Activated T-cell treated with anti-CD3 and anti-CD28 coated beads for 4 hours (primary cell): ENCODE measurements around the gene B4GALT6.
"Not testable (repeated sequence)": the region's sequence is repeated elsewhere in the genome, so short reads cannot be mapped to it uniquely, and the experiment has no call there.

Source experiments
- DNase-seq: peaks from one replicate; pipeline ENCODE4 v3.0.0-alpha.2; 2020

Gene B4GALT6, protein sequence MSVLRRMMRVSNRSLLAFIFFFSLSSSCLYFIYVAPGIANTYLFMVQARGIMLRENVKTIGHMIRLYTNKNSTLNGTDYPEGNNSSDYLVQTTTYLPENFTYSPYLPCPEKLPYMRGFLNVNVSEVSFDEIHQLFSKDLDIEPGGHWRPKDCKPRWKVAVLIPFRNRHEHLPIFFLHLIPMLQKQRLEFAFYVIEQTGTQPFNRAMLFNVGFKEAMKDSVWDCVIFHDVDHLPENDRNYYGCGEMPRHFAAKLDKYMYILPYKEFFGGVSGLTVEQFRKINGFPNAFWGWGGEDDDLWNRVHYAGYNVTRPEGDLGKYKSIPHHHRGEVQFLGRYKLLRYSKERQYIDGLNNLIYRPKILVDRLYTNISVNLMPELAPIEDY

DNA sequence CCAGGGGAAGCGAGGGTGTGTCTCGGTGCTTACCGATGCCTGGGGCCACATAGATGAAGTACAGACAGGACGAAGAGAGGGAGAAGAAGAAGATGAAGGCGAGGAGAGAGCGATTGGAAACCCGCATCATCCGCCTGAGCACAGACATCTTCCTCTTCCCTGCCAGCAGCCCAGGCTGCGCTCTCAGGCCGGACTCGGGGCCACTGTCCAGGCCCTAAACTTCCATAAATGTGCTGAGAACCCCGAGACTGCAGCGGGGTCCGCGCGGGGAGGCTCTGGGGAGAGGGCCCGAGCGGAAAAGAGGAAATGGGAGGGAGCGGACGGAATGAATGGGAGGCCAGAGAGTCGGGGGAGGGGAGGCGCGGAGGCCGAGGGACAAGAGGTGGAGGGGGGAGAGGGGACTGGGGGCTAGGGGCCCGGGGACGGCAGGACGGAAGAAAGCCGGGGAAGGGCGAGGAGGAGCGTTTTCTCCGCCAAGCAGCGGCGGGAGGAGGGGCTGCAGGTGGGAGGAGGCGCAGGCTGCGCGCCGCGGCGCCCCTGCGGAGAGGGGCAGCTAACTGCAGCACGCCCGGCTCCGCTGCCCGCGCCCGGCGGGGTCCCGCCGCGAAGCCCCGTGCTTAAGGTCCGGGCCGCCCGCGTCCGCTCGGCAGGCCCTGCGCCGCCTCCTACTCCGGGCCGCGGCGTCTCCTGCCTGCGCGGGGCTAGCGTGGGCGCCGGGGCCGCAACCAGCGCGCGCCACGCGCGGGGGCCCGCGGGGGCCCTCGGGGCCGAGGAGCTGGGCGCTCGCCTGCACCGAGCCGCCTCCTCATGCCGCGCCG lies at the start of gene B4GALT6:
Gene B4GALT6 (minus strand): TSS at position 303 of the 818 bp plus-strand sequence. CDS start 155 bp downstream, at position 148.
- no peak for DNase-seq

DNA sequence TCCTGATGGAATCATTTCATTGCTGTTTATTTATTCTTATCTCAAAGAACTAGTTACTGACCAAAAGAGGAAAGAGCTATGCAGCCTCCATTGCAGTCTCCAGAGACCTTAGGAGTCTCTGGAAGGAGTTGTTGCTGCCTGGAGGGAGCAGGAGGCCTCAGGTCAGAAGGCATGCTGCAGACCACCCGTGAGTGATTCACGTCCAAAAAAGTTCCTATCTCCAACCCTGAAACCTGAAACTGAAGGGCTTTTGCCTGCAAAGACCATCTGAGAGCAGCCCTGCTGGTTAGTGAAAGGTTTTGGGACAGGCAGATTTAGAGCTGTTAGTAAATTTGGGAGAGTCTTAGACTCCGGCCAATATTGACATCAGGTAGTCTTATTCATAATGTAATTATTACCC lies 47.2 kb upstream of the B4GALT6 start:
- DNase-seq = no peak

DNA sequence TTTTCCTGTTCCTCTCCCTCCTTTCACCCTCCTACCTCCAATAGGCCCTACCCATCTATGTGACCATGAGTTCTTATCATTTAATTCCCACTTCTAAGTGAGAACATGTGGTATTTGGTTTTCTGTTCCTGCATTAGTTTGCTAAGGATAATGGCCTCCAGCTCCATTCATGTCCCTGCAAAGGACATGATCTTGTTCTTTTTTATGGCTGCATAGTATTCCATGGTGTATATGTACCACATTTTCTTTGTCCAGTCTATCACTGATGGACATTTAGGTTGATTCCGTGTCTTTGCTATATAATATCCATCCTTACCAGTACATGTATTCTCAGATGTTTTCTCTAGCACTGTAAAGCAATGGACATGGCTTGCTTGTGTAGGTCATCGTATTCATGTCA lies 44.8 kb upstream of the B4GALT6 start:
- not testable (repeated sequence) for DNase-seq

DNA sequence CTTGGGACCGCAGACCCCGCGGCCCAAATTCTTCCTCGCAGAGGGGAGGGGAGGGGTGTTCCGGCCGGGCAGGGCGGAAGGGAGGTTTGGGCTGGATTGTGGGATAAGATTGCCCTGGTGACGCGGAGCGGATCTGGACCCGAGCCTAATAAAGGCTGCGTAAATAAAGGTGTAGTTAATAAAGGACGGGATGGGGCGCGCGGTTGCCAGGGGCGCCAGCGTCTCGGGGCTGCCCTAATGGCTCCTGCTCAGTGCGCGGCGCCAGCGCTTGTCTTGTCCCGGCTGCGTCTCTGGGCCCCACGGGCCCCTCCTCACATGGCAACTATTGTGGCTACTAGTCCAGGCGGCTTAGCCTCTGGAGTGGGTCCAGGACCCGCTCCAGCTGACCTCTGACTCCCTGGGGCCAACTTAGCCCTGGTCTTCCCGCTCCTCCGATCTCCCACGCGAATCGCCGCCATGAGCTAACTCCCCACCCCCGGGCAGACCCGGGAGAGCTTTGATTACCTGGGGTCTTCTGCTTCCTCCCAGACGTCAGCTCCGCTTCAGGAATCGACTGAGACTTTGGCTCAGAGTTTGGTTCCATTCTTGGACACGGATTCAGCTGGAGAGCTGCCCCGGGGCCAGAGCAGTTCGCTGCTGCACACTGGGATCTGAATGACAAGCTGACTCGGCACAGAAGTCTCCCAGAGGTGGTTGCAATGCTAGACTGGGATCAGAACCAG lies 39.8 kb upstream of the B4GALT6 start:
- DNase-seq = no peak

DNA sequence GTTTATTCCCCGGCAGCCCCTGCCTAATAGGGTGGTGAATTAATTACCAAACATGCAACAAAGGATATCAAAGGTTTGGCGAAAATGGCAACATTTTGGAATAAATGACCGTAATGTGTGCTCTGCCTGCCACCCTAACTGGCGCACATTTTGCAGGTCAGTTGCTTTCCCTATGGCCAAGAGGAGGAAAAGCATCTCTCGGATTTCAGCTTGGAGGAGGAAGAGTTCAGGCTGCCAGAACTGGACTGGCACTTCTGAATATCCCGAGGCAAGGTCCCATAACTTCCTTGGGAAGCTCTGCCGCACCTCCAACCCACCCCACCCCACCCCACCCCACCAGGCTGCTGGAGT lies 39.2 kb upstream of the B4GALT6 start:
- DNase-seq = no peak

DNA sequence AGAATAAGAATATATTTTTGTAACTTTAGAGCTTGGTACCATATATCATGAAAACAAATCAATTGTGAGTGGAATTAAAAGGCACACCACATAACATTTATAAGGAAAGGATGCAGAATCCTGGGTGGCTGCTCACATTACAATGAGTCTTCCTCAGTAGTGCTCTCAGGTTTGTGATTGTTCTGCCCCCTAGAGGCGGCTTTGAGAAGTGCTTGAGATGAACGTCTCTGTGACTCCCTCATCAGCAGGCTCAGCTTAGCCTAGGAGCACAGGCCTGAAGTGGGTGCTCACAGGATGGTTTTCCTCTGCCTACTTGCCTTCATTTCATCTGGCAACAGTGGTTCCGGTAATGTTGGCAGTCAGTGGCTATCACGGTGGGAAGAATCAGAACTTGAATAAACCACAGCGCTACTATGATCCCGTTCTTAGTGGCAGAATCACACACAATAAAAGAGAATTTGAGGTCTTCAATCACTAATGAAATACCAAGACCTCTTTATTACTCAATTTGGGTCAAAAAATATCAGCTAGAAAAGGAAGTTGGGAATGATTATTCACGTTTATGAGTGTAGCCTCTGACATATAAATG lies 38.1 kb upstream of the B4GALT6 start:
- peak; percentile 60 for DNase-seq

DNA sequence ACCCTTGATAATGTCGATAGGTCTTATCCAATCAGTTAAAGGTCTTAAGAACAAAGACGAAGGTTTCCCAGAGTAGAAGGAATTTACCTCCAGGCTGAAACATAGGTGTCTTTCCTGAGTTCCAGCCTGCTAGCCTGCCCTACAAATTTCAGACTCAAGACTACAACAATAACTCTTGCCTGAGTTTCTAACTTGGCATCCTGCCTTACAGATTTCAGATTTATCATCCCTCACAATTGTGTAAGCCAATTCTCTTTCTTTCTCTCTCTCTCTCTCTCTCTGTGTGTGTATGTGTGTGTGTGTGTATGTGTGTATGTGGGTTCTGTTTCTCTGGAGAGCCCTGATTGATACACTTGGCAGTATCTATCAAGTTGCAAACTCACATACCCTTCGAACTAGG lies 37.2 kb upstream of the B4GALT6 start:
- no peak for DNase-seq

DNA sequence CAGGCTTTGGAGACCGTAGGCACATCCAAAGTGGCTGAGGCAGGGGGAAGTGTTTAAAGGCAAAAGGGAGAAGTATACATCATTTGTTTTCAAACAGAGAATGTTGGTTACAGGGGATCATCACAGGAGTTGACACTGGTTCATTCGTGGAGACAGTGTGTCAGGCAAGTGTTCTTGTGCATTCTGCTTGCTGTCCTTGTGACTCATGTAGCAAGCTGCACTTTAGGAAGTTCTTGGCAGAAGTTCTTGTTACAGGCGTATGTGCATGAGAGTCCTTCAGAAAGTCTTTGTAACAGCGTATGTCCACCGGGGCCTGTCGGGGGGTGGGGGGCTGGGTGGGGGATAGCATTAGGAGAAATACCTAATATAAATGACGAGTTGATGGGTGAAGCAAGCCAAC lies 36.5 kb upstream of the B4GALT6 start:
- no peak for DNase-seq

DNA sequence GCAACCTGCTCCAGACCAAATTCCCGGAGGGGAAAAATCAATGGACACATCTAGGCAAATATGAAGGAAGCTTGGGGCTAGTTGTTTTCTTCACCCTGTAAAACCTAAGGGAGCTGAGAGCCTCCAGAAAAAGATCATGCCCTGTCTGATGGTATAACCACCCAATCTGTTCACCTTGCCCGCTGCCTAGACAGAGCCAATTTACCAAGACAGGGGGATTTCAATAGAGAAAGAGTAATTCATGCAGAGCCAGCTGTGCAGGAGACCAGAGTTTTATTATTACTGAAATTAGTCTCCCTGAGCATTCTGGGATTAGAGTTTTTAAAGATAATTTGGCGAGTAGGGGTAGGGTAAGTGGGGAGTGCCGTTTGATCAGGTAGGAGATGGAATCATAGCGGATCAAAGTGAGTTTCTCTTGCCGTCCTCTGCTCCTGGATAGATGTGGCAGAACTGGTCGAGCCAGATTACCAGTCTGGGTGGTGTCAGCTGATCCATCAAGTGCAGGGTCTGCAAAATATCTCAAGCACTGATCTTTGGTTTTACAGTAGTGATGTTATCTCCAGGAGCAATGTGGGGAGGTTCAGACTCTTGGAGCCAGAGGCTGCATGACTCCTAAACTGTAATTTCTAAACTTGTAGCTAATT lies 35.1 kb upstream of the B4GALT6 start:
- DNase-seq = no peak

DNA sequence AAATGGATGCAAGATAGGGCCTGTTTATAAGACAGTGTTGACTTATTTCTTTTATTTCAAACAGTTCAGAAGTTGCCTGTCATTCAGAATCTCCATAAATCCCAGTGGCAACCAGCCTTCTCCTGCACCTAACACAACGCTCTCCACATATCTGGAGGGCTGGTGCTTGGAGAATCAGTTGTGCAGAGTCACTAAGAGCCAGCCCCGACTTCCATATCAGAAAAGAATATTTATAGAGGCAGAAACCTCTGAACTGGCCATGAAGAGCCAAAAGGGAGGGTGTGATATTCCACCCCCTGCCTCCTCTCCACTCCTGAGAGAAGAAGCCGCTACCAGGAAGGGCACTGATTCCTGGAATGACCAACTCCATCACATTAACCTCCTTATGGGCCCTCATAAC lies 34.0 kb upstream of the B4GALT6 start:
- no peak for DNase-seq

DNA sequence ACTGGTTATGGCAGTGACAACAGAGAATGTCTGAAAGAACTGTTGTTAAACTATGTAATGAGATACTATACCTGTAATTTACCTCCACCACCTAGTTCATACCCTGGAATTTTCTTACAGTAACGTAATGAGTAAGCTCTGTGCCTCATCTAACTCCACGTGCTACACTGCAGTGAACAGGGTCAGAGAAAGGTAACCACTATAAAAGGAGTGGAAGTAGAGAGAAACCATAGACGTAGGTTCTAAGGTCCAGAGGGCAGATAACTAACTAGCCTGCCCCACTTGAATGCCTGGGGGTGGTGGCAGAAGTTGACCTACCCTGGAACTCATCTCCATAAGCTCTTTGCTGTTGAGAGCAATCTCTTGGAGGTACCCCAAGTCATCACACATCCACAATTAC lies 32.0 kb upstream of the B4GALT6 start:
- no peak for DNase-seq

DNA sequence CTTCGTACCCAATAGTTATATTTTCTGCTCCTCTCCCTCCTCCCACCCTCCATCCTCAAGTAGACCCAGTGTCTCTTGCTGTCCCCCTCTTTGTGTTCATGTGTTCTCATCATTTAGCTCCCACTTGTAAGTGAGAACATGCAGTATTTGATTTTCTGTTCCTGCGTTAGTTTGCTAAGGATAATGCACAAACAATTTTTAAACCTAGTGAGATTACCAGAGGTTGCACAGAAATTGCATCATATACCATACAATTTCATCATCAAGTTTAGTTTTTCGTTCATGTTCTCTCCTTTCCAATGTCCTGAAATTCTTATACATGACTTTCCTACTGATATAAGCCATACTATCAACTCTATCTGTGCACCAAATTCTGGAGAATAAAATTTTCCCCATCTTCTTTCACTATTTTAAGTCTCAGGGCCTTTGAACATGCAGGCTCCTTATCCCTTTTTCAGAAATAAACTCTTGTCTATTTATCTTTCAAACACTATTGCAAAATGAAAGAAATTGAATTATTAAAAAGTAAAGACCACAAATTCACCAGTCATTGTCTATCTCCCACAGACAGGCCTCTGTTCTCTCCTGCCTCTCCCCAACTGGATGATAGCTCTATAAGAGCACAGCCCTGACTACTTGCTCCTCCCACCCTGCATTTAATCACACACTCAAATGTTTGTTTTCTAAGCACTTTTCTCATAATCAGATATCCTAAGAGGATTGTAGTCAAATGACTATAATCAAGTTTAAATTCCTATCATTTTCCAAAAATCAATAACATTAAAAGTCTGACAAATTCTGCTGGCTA lies 27.2 kb upstream of the B4GALT6 start:
- DNase-seq = no peak

DNA sequence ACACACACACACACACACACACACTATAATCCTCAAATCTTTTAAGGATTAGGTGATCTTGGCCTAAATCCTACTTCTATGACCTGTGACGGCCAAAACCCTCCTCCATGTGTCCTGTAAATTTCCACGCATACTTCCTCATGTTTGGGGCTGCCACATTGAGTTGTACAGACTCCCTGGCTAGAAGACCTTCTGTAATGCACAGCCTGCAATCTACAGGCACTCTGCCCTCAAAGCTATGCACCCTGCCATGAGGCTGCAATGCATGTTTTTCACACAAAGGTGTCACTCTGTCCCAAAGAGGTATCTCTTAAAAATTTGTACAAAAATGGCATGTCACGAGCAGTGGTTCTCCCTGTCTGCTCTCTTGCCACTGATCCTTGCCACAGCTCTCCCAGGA lies 26.4 kb upstream of the B4GALT6 start:
- DNase-seq = no peak

DNA sequence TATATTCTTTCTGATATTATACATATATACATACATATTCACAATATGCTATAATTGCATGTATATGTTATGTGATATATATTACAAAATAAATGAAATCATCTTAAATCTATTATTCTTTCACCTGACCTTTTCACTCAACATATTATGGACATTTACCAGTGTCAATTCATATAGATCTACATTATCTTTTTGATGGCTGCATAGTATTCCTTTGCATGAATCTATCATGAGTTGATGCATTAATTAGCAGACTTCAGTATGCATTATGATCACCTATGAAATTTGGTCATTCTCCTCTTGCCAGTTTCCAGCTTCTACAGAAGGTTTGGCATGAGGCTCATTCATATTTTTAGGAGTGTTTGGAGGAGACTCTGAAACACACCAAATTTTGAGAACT lies 23.4 kb upstream of the B4GALT6 start:
- no peak for DNase-seq

DNA sequence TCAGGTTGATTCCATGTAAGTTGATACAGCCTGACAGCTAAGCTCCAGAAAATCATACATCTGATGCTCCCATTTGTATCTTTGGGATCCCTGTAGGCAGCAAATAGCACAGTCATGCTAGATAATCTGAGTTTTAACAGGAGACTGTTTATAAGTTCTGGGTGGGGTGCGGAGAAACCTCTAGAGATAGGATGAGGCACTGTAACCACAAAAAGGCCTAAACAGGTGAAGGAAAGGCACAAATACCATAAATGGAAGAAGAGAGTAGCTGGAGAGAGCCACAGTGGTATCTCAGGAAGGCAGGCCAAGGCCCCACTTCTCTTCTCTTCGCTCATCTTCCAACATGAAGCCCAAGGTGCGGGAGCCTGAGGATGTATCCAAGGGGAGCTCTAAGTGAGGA lies 18.1 kb upstream of the B4GALT6 start:
- no peak for DNase-seq

DNA sequence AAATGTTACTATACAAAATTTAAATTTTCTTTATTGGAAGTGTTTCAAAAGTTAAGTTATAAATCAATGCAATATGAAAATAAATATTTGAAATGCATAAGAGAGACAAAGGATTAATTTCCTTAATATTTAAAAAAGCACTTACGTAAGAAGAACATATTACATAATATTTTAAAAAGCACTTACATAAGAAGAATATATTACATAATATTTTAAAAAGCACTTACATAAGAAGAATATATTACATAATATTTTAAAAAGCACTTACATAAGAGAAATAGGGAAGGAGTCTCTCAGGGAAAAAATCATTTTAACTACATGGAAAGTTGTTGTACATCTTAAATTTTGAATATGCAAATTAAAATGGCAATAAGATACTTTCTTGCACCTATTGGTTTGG lies 17.4 kb upstream of the B4GALT6 start:
- no peak for DNase-seq

DNA sequence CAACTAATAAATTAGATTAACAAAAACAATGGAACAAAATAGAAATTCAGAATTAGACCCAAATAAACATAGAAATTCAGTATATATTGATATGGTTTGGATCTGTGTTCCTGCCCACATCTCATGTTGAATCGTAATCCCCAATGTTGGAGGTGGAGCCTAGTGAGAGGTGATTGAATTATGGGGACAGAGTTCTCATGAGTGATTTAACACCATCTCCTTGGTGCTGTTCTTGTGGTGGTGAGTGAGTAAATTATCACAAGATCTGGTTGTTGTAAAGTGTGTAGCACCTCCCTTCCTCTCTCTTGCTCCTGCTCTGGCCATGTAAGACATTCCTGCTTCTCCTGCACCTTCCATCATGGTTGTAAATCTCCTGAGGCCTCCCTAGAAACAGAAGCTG lies 16.6 kb upstream of the B4GALT6 start:
- DNase-seq = no peak

DNA sequence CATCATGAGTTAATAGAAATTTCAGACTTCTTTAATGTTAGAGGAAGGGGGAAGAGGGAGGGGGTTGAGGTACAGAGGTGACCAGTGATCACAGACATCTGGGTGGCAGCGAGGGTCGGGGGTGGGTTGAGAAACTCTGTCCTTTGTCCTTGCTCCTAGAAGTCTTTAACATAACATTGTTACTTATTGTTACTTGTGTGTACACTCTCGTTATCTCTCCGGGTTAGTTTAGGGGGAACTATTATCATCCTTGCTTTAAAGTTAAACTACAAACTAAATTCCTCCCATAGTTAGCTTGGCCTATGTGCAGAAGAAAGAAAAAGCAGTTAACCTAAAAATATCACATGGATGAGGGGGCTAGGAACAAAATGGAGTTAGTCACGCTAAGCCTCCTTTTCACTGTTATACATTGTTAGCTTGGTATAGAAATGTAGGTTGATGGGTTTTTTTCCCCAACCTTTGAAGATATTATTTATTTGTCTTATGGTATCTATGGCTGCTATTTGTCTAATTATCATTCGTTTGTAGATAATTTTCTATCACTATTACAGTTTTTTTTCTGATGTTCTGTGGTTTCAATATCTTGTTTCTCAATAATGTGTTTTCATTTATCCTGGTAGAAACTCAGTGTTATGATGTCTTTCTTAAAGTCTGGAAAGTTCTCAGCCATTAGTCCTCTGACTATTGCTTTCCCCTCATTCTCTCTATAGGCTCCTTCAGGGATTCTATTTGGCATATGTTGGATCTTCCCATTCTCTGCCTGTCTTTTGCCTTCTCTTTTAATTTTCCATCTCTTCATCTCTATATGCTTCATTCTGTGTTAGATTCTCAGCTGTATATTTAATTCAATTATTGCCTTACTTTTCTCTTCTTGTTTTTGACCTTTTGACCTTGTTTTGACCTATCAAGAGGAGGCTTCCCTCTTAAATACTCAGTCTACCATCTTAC lies 13.2 kb upstream of the B4GALT6 start:
- DNase-seq = no peak

DNA sequence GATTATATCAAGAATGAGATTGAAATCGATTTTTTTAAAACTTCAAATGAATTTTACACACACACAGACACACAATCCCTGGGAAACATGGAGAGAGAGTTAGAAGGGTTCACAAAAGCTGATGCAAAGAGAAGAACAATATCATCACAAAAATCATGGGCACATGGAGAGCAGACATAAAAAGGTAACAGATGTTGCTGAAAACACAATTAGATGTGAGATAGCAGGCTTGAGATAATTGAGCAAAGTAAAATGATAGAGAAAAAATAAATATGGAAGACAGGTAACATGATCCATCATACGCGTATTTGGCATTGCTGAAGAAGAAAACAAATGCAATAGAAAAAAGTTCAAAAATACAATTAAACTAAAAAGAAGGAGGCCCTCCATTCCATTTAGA lies 11.6 kb upstream of the B4GALT6 start:
- no peak for DNase-seq

DNA sequence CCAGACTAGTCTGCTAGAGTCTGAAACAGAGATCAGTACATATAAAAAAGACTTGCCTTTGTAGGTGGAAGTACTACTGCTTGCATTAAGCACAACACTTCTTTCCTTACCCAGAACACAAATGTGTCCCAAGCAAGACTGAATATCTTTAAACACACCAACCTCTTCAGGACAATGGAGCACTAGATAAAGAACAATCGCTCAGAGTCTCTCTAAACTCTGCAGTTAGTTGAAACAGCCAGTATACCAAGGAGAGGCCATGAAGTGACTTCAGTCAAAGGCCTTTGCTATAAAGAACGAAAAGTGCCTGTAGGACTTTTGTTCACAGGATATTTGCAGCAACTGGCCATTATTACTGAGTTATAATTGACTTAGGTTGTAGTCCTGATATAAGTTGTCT lies 9.9 kb upstream of the B4GALT6 start:
- no peak for DNase-seq

DNA sequence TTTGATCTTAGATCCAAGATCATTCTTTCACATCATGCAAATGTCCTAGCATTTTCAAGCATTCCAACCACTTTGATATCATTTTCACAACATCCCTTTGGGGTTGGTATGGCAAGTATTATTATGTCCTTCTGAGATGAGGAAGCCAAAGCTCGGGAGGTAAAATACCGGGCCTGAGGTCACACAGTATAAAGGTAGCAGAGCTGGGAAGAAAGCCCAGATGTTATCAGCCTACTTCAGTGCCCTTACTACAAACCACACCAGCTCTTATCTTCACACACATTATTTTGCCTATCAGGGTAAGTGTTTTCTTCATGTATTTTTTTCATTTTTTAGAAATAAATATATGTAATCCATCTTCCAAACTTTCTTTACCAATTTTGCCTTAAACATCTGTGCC lies 4.2 kb upstream of the B4GALT6 start:
- DNase-seq = no peak
